ENCODE measurements around the gene CYGB.

Gene CYGB

GRCh38 chr17:76550712-76551615 lies 13.5 kb upstream of the CYGB start:
- DNase-seq (ENCODE audit: low read depth in 4 of 4, low spot score in 1 of 4): no peak

GRCh38 chr17:76549539-76549938 lies 12.0 kb upstream of the CYGB start:
- no peak for DNase-seq (ENCODE audit: low read depth in 4 of 4, low spot score in 1 of 4)

DNA sequence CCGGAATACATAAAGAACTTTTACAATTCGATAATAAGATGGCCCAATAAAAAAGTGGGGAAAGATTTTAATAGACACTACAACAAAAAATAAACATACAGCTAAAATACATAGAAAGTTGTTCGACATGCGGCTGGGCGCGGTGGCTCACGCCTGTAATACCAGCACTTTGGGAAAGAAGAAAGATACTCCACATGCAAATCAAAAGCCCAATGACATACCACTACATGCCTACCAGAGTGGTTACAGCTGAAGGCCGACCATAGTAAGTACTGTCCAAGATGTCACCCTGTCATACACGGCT lies 11.7 kb upstream of the CYGB start:
- DNase-seq (ENCODE audit: low read depth in 4 of 4, low spot score in 1 of 4): no peak

- no peak for DNase-seq (ENCODE audit: low read depth in 4 of 4, low spot score in 1 of 4)
Observed at GRCh38 chr17:76548378-76549214, 11.1 kb upstream of the CYGB start.

GRCh38 chr17:76547642-76548202 lies 10.2 kb upstream of the CYGB start:
- DNase-seq (ENCODE audit: low read depth in 4 of 4, low spot score in 1 of 4): no peak

GRCh38 chr17:76547183-76547641 lies 9.7 kb upstream of the CYGB start:
- no peak for DNase-seq (ENCODE audit: low read depth in 4 of 4, low spot score in 1 of 4)

DNA sequence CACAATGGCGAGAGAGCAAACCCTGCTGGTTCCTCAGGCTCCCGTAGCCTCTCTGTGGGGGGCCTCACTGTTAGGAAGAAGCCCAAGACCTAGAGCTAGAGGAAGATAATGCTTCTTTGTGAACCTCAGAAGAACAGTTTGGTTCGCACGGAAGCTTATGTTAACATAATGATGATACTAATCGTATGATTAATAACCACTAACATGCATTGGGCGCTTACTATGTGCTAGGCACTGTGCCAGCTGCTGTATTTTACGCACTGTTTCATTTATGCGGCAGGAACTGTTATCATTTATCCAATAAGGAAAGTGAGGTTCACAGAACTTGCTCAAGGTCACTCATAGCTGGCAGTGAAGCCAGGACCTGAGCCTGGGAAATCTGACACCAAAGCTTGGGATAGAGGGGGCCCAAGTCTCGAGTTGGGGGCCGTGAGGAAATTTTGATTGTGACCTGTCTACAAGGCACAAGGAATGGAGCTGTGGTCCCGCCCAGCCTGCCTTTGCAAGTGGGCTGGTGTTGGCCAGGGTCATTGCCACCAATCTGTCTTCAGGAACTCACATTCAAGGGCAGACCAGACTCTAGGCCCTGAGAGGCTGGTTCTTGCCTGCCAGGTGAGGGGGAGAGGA lies 9.2 kb upstream of the CYGB start:
- no peak for DNase-seq (ENCODE audit: low read depth in 4 of 4, low spot score in 1 of 4)

- DNase-seq (ENCODE audit: low read depth in 4 of 4, low spot score in 1 of 4): no peak
Observed at GRCh38 chr17:76545918-76546555, 8.5 kb upstream of the CYGB start.

DNA sequence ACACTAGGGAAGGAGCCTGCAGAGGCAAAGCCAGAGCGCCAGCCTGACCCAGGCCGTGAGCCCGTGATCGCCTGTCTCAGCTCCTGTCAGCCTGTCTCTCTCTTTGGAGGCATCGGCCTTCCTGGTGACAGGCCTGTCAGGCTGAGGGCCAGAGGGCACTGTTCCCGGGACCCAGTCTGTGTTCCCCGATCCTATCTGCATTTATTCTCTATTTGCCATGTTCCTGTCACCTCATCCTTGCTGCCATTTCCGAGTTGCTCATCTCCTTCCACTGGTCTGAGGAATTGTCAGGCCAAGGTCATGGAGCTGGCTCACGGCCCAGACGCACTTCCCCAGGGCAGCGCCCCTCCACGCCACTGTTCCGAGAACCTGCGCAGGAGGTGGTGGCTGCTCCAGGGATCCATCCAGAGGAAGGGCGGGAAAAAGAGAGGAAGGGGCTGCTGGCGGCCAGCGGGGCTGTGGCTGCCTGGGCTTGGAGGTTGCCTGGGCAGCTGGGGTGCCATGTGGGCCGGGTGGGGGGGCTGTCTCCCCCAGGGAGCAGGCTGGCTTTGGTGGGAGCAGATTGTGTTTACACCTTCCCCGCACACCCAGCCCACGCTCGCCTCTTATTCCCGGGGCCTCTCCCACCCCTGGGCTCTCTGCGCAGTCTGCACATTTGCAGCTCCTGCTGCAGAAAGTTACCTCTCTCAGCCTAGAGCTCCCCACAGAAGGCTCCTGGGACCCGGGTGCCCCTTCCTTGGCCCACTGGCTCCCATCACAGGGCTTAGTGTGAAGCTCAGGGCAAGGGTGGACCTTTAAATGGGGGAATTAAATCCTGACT lies 7.2 kb upstream of the CYGB start:
- no peak for DNase-seq (ENCODE audit: low read depth in 4 of 4, low spot score in 1 of 4)

GRCh38 chr17:76543826-76544545 lies 6.5 kb upstream of the CYGB start:
- no peak for DNase-seq (ENCODE audit: low read depth in 4 of 4, low spot score in 1 of 4)

- no peak for DNase-seq (ENCODE audit: low read depth in 4 of 4, low spot score in 1 of 4)
Observed at GRCh38 chr17:76543482-76543825, 5.9 kb upstream of the CYGB start.

GRCh38 chr17:76542984-76543383 lies 5.5 kb upstream of the CYGB start:
- DNase-seq (ENCODE audit: low read depth in 4 of 4, low spot score in 1 of 4): no peak

GRCh38 chr17:76542566-76542971 lies 5.1 kb upstream of the CYGB start:
- DNase-seq (ENCODE audit: low read depth in 4 of 4, low spot score in 1 of 4): no peak

GRCh38 chr17:76541739-76542454 lies 4.4 kb upstream of the CYGB start:
- no peak for DNase-seq (ENCODE audit: low read depth in 4 of 4, low spot score in 1 of 4)

- no peak for DNase-seq (ENCODE audit: low read depth in 4 of 4, low spot score in 1 of 4)
Observed at GRCh38 chr17:76540381-76541300, 3.1 kb upstream of the CYGB start.

DNA sequence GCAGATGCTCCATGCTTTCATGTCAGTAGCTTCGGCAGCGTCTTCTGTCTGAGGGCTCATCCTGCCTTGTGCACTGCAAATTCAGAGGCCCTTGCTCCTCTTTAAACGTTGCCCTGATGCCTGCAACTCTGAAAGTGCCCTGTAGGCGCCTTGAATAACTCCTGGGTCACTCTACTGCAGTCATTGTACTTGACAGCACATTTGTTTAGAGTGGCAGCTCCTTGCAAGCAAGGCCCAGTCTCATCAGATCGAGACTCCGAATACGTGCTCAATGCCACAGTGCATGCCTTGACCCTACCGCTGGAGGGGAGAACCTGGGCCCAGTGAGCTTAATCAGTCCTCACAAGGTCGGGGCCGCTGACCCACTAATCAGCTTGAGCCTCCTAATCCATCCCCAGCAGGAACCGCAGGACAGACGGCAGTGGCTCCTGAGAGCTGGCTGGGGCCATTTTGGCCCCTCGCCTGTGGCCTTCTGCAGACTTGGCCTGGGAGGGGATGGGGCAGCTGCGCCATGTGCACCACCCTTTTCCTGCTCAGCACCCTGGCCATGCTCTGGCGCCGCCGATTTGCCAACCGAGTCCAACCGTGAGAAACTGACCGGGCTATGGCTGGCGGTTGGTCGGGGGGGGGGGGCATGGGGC lies 2.2 kb upstream of the CYGB start, which contains the start of gene PRCD:
PRCD (plus strand) TSS at position 414 of the 641 bp plus-strand sequence; CDS start at position 512, 98 bp downstream.
- no peak for DNase-seq (ENCODE audit: low read depth in 4 of 4, low spot score in 1 of 4)

DNA sequence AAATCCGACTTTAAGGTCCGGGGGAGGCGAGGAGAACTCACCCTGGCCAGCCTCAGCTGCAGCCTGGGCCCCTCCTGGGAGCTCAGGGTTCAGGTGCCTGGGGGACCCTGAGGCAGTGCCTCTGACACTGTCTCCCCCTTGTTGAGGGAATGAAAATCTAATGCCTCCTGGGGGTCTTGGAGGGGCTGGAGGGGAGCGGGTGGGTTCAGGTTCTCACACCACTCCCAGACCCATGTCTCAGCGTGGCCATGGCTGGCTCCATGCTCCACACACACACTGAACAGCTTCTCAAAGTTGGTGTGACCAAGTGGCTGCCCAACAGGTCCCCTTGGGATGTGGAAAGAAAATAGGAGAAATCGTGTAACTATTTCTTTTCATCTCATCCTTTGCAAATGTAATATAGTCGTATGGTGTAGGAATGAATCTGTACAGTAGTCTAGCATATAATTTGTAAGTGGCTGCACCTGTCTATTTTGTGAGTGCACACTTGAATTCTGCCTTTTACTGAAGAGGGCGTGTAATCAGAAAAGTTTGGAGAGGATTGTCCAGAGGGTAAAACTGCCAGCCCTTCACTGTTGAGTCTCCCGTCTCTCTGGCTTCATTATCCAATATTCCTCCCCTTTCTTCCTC lies 1.5 kb upstream of the CYGB start:
- DNase-seq (ENCODE audit: low read depth in 4 of 4, low spot score in 1 of 4): no peak
